Skeletal muscle tissue (tissue), 4 donors: ENCODE results near the gene UBXN4. TPM values are rescaled to one million over a fixed set of nuclear protein-coding genes. Genes with fewer than 3 reads are reported as not detected.

ENCODE experiments used
- H3K27ac ChIP-seq: one replicate; pipeline ENCODE4 v1.7.0; 2013; ENCODE audit warnings: mild to moderate bottlenecking, low read depth, low read length, inconsistent platforms
- H3K27me3 ChIP-seq, 3 donors: one replicate each; pipeline ENCODE4 v1.7.0; 2013; ENCODE audit warnings: low read length in 3 of 3; ENCODE audit not compliant: control insufficient read depth in 3 of 3, insufficient read depth in 3 of 3
- H3K36me3 ChIP-seq, 3 donors: one replicate each; pipeline ENCODE4 v1.7.0; 2013; ENCODE audit warnings: low read length in 3 of 3; ENCODE audit not compliant: control insufficient read depth in 3 of 3, insufficient read depth in 3 of 3
- H3K4me1 ChIP-seq, 3 donors: one replicate each; pipeline ENCODE4 v1.7.0; 2013; ENCODE audit warnings: low read length in 3 of 3, mild to moderate bottlenecking in 3 of 3; ENCODE audit not compliant: control insufficient read depth in 3 of 3, insufficient read depth in 3 of 3
- H3K4me3 ChIP-seq, 3 donors: one replicate each; pipeline ENCODE4 v1.7.0; 2013; ENCODE audit warnings: low read length in 3 of 3
- H3K9ac ChIP-seq, 3 donors: one replicate each; pipeline ENCODE4 v1.7.0; 2013; ENCODE audit warnings: low read length in 3 of 3, mild to moderate bottlenecking in 3 of 3, moderate library complexity in 2 of 3, low read depth in 1 of 3
- H3K9me3 ChIP-seq, 3 donors: one replicate each; pipeline ENCODE4 v1.7.0; 2013; ENCODE audit warnings: low read length in 3 of 3; ENCODE audit not compliant: control insufficient read depth in 3 of 3
- total RNA-seq: library from RNA; depleted of rRNA; stranded (reverse); fragments of >200 nt; gene quantifications from one replicate; pipeline ENCODE4 v1.2.3, GENCODE V29; 2014
- donor health status: Osteomylitis.

Gene UBXN4
- total RNA-seq, 1 donor from 2014 or later: 41.8 TPM

- no peaks in the 10 kb centered on the region for H3K27me3 ChIP-seq
- H3K4me1 ChIP-seq: no peaks in the 10 kb centered on the region
- no peak overlapping the region for H3K4me3 ChIP-seq
- peaks cover 0 to 7% (median 0%) of the 10 kb centered on the region in 3 donors for H3K9me3 ChIP-seq
- H3K9ac ChIP-seq: no peak overlapping the region
- no peak overlapping the region for H3K27ac ChIP-seq
- H3K36me3 ChIP-seq: peaks cover 33 to 60% (median 37%) of the 10 kb centered on the region in 3 donors
Observed at GRCh38 chr2:135755573-135755972, 13.9 kb downstream of the UBXN4 start.

- Histone ChIP-seq H3K9me3 (peaks cover 0 to 7% (median 0%) of the 10 kb centered on the region in 3 donors), H3K27ac (no peak overlapping the region), H3K36me3 (peaks cover 33 to 70% (median 43%) of the 10 kb centered on the region in 3 donors), H3K9ac (no peak overlapping the region), H3K27me3 (no peaks in the 10 kb centered on the region), H3K4me3 (no peak overlapping the region), H3K4me1 (no peaks in the 10 kb centered on the region)
Observed at GRCh38 chr2:135756692-135757091, 15.0 kb downstream of the UBXN4 start.

- Histone ChIP-seq H3K36me3 (peaks cover 28 to 61% (median 48%) of the 10 kb centered on the region in 3 donors), H3K27me3 (no peaks in the 10 kb centered on the region), H3K27ac (no peak overlapping the region), H3K4me1 (no peaks in the 10 kb centered on the region), H3K4me3 (no peak overlapping the region), H3K9ac (no peak overlapping the region), H3K9me3 (peaks cover 0 to 4% (median 0%) of the 10 kb centered on the region in 3 donors)
Observed at GRCh38 chr2:135762022-135762421, 20.4 kb downstream of the UBXN4 start.

GRCh38 chr2:135762530-135762929 is 20.9 kb downstream of the UBXN4 start:
- peaks cover 23 to 56% (median 45%) of the 10 kb centered on the region in 3 donors for H3K36me3 ChIP-seq
- no peak overlapping the region for H3K4me3 ChIP-seq
- no peak overlapping the region for H3K27ac ChIP-seq
- H3K9me3 ChIP-seq: peaks cover 0 to under 1% (median 0%) of the 10 kb centered on the region in 3 donors
- no peak overlapping the region for H3K9ac ChIP-seq
- no peaks in the 10 kb centered on the region for H3K27me3 ChIP-seq
- no peaks in the 10 kb centered on the region for H3K4me1 ChIP-seq

- peaks cover 29 to 61% (median 55%) of the 10 kb centered on the region in 3 donors for H3K36me3 ChIP-seq
Observed at GRCh38 chr2:135768863-135769262, 27.2 kb downstream of the UBXN4 start.

GRCh38 chr2:135773319-135773718 is 31.7 kb downstream of the UBXN4 start:
- no peaks in the 10 kb centered on the region for H3K4me1 ChIP-seq
- H3K4me3 ChIP-seq: no peak overlapping the region
- H3K9ac ChIP-seq: no peak overlapping the region
- no peak overlapping the region for H3K27ac ChIP-seq
- H3K36me3 ChIP-seq: peaks cover 40 to 75% (median 69%) of the 10 kb centered on the region in 3 donors
- H3K27me3 ChIP-seq: no peaks in the 10 kb centered on the region
- H3K9me3 ChIP-seq: no peaks in the 10 kb centered on the region

More at GRCh38 chr2:135768863-135769262, 27.2 kb downstream of the UBXN4 start:
- H3K9me3 ChIP-seq: no peaks in the 10 kb centered on the region
- H3K9ac ChIP-seq: no peak overlapping the region
- no peaks in the 10 kb centered on the region for H3K27me3 ChIP-seq
- no peak overlapping the region for H3K27ac ChIP-seq
- no peak overlapping the region for H3K4me3 ChIP-seq
- no peaks in the 10 kb centered on the region for H3K4me1 ChIP-seq

- Histone ChIP-seq H3K4me3 (no peak overlapping the region), H3K27ac (no peak overlapping the region)
Observed at GRCh38 chr2:135773917-135774316, 32.3 kb downstream of the UBXN4 start.

GRCh38 chr2:135775420-135775819 is 33.8 kb downstream of the UBXN4 start:
- Histone ChIP-seq H3K27ac (no peak overlapping the region), H3K36me3 (peaks cover 42 to 79% (median 72%) of the 10 kb centered on the region in 3 donors), H3K27me3 (no peaks in the 10 kb centered on the region), H3K9me3 (no peaks in the 10 kb centered on the region), H3K4me1 (no peaks in the 10 kb centered on the region), H3K4me3 (no peak overlapping the region), H3K9ac (no peak overlapping the region)

More at GRCh38 chr2:135773917-135774316, 32.3 kb downstream of the UBXN4 start:
- no peaks in the 10 kb centered on the region for H3K4me1 ChIP-seq
- H3K36me3 ChIP-seq: peaks cover 39 to 77% (median 69%) of the 10 kb centered on the region in 3 donors
- H3K27me3 ChIP-seq: no peaks in the 10 kb centered on the region
- no peak overlapping the region for H3K9ac ChIP-seq
- no peaks in the 10 kb centered on the region for H3K9me3 ChIP-seq

GRCh38 chr2:135776367-135776766 is 34.7 kb downstream of the UBXN4 start:
- Histone ChIP-seq H3K4me1 (no peaks in the 10 kb centered on the region), H3K27ac (no peak overlapping the region), H3K36me3 (peaks cover 49 to 80% (median 73%) of the 10 kb centered on the region in 3 donors), H3K9me3 (no peaks in the 10 kb centered on the region), H3K4me3 (no peak overlapping the region), H3K9ac (no peak overlapping the region), H3K27me3 (no peaks in the 10 kb centered on the region)

- Histone ChIP-seq H3K9ac (no peak overlapping the region), H3K4me3 (no peak overlapping the region), H3K27me3 (no peaks in the 10 kb centered on the region), H3K27ac (no peak overlapping the region), H3K36me3 (peaks cover 36 to 80% (median 78%) of the 10 kb centered on the region in 3 donors), H3K9me3 (no peaks in the 10 kb centered on the region), H3K4me1 (no peaks in the 10 kb centered on the region)
Observed at GRCh38 chr2:135782231-135782630, 40.6 kb downstream of the UBXN4 start.
